RWPE1 (cell line): ENCODE results near the gene GPR156.

Experiments used
- CTCF ChIA-PET: fragments of 350-600 bp; sonication (Branson Sonifier 250); formaldehyde crosslinking; extraction: SDS; loops from one replicate; lab custom pipeline; 2021; lab: Yijun Ruan, JAX
- POLR2A ChIA-PET: fragments of 400-600 bp; formaldehyde crosslinking; extraction: SDS; loops from one replicate; lab custom pipeline; 2020; ENCODE audit warnings: antibody characterized with exemption; ENCODE audit not compliant: low non-redundant PET; lab: Yijun Ruan, JAX
- DNase-seq: peaks from one replicate; pipeline ENCODE4 v3.0.0; 2012; ENCODE audit warnings: low spot score
- H3K27ac ChIP-seq: fragments of 450-650 bp; 2 replicates; pipeline ENCODE4 v1.5.1; 2017
- TF ChIP-seq, protein P1 (sequence below): fragments of 450-650 bp; conservative IDR thresholded peaks from 2 replicates; pipeline ENCODE4 v1.5.1; 2017; ENCODE audit warnings: low read depth, mild to moderate bottlenecking

The GPR156 gene

DNA sequence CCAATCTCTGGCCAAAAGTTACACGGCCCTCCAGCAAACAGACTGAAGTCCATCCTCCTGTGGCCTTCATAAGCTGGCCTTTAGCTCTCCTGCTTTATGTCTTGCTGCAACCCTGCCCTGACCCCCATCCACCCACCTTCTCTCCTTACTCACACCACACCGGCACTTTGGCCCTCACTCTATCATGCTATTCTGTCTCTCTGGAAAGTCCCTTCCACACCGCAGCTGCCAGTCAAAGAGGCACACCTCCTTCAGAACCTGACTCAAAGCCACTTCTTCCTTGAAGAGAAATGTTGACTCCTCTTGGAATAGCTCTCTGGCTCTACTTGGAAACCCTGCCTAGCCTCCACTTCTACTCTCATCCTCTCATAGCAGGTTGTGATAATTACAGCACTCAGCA, 4.5 kb downstream of the GPR156 start:
- POLR2A ChIA-PET, result no interaction called here
- H3K27ac ChIP-seq, result no peak overlapping the region
- CTCF ChIA-PET, result interaction anchor here (0.5 kb wide), 1 partner anchor 1462 kb away, joined by 4 read pairs; no protein-coding TSS in a partner anchor
- DNase-seq, result no peak
- TF ChIP-seq, protein P1, sequence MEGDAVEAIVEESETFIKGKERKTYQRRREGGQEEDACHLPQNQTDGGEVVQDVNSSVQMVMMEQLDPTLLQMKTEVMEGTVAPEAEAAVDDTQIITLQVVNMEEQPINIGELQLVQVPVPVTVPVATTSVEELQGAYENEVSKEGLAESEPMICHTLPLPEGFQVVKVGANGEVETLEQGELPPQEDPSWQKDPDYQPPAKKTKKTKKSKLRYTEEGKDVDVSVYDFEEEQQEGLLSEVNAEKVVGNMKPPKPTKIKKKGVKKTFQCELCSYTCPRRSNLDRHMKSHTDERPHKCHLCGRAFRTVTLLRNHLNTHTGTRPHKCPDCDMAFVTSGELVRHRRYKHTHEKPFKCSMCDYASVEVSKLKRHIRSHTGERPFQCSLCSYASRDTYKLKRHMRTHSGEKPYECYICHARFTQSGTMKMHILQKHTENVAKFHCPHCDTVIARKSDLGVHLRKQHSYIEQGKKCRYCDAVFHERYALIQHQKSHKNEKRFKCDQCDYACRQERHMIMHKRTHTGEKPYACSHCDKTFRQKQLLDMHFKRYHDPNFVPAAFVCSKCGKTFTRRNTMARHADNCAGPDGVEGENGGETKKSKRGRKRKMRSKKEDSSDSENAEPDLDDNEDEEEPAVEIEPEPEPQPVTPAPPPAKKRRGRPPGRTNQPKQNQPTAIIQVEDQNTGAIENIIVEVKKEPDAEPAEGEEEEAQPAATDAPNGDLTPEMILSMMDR, result no peak

- ChIA-PET CTCF (interaction anchor here (0.5 kb wide), 1 partner anchor 1462 kb away, joined by 4 read pairs; no protein-coding TSS in a partner anchor), POLR2A (no interaction called here)
- TF ChIP-seq, protein P1, result no peak
- no peak for DNase-seq
- no peak overlapping the region for H3K27ac ChIP-seq
These were observed 5.0 kb downstream of the GPR156 start for GRCh38 chr3:120280026-120280425.

DNA sequence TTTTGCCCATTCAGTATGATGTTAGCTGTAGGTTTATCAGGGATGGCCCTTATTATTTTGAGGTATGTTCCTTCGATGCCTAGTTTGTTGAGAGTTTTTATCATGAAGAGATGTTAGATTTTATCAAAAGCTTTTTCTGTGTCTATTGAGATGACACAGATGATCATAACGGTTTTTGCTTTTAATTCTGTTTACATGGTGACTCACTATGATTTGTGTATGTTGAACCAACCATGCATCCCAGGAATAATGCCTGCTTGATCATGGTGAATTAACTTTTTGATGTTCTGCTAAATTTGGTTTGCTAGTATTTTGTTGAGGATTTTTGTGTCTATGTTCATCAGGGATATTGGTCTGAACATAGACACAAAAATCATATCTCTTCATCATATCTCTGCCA, 8.3 kb downstream of the GPR156 start:
- ChIA-PET CTCF (no interaction called here), POLR2A (no interaction called here)
- H3K27ac ChIP-seq, result no peak overlapping the region
- no peak for DNase-seq
- TF ChIP-seq, protein P1, result no peak

DNA sequence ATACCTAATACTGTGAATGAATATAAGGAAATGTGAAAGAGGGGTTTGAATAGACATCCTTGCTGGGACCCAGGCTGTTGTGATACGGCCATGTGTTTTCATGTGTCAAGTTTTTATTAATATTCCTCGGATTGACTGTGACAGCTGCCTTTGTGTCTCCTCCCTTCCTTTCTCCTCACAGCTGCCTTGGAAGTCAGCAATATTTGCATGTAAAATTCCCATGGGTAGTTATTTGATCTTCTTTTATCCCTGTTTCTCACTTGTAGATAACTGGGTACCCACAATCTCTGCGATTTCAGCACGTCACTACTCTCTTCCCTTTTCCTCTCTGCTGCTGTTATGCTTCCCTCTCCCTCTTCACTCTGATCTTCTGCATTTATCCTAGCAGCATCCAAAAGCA, 9.4 kb downstream of the GPR156 start:
- no peak for DNase-seq
- POLR2A ChIA-PET, result no interaction called here
- CTCF ChIA-PET, result no interaction called here
- no peak overlapping the region for H3K27ac ChIP-seq
- TF ChIP-seq, protein P1, result no peak

GRCh38 chr3:120274739-120275167, 10.3 kb downstream of the GPR156 start:
- TF ChIP-seq, protein P1, result no peak
- H3K27ac ChIP-seq, result no peak overlapping the region
- ChIA-PET CTCF (no interaction called here), POLR2A (no interaction called here)
- no peak for DNase-seq

DNA sequence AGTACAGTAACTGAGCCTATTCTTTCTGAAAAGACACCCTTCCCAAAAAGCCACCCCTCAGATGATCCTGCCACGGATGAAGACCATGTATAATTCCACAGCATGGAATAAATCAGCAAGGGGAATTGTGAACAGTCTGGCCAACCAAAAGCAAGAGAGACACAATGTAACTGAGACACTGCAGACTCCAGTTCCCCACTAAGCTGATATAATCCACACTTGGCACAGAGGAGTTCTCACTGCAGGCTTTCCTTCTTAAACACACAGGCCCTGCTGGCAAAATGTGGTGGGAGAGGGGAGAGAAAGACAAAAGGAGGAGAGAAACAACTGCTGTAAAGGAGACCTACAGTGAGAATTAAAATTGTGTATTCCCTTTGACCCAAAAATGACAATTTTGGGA, 12.7 kb downstream of the GPR156 start:
- H3K27ac ChIP-seq, result no peak overlapping the region
- TF ChIP-seq, protein P1, result no peak
- DNase-seq, result no peak
- CTCF ChIA-PET, result no interaction called here
- POLR2A ChIA-PET, result no interaction called here
